ENCODE data around the gene PRKAR2B.

DNA sequence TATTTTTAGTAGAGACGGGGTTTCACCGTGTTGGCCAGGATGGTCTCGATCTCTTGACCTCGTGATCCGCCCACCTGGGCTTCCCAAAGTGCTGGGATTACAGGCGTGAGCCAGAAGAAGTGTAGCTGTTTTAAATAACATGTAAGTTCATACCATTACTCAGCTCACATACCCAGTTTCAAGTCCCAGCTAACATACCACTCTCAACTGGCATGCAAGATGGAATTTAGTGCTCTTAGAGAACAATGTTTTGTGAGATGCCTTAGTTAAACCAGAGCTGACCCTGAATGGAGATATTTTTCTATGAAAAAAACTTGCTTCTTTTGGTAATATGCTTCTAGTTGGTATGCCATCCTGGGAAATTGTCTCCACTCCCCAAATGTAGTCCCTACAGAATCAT is 161.6 kb downstream of the PRKAR2B start:
- TF ChIP-seq, protein P1, sequence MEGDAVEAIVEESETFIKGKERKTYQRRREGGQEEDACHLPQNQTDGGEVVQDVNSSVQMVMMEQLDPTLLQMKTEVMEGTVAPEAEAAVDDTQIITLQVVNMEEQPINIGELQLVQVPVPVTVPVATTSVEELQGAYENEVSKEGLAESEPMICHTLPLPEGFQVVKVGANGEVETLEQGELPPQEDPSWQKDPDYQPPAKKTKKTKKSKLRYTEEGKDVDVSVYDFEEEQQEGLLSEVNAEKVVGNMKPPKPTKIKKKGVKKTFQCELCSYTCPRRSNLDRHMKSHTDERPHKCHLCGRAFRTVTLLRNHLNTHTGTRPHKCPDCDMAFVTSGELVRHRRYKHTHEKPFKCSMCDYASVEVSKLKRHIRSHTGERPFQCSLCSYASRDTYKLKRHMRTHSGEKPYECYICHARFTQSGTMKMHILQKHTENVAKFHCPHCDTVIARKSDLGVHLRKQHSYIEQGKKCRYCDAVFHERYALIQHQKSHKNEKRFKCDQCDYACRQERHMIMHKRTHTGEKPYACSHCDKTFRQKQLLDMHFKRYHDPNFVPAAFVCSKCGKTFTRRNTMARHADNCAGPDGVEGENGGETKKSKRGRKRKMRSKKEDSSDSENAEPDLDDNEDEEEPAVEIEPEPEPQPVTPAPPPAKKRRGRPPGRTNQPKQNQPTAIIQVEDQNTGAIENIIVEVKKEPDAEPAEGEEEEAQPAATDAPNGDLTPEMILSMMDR (conservative IDR thresholded peaks at IDR 0.05 in 1 of 2, IDR thresholded peaks at IDR 0.05 in 1 of 2; ENCODE audit: low read depth in 1 of 2, low read length in 2 of 2) = no peak
- no peak for TF ChIP-seq EZH2 (IDR thresholded peaks at IDR 0.05; ENCODE audit: low read length, missing control alignments)
